ENCODE data around the gene NDUFB7.
"Not testable (repeated sequence)": the region's sequence is repeated elsewhere in the genome, so short reads cannot be mapped to it uniquely, and the experiment has no call there.

Gene NDUFB7

DNA sequence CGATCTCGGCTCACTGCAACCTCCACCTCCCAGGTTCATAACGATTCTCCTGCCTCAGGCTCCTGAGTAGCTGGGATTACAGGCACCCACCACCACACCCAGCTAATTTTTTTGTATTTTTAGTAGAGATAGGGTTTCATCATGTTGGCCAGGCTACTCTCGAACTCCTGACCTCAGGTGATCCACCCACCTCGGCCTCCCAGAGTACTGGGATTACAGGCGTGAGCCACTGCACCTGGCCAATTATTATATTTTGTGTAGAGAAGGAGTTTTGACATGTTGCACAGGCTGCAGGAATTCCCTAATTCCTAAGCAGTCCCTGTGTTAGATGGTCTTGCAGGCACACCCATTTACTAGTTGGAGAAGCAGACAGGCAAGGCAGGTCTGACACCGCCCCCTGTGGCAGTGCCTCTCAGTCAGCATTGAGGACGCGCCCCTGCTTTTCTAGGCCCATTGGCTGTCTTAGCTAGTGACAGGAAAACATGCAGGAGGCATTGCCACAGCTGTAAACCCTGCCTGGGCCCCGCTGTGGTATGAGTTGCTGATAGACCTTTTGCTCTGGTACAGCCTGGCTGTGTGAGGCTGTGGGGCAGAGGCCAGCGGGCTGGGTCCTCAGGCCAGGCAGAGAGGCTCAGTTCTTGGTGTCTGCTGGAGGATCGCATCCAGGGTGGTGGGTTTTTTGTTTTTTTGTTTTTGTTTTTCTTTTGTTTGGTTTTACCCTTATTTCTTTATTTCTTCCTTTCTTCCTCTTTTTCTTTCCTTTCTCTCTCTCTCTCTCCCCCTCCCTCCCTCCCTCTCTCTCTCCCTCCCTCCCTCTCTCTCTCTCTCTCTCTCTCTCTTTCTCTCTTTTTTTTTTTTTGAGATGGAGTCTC, 20.5 kb downstream of the NDUFB7 start:
- H3K4me3 ChIP-seq (ENCODE audit: low read depth, low read length); H3K27ac ChIP-seq (ENCODE audit: extremely low read depth, low read depth, low read length); H3K9me3 ChIP-seq (ENCODE audit: control insufficient read depth, insufficient read depth, low read depth, low read length); H3K4me1 ChIP-seq (ENCODE audit: control insufficient read depth, insufficient read depth, low read length); H3K36me3 ChIP-seq (ENCODE audit: control insufficient read depth in 2 of 2, insufficient read depth in 1 of 2, low read length in 2 of 2): not testable (repeated sequence)
- TF ChIP-seq ZIC2 (tag by site-specific recombination; IDR thresholded peaks at IDR 0.05) (peak; percentile 9; the same call in 1 of the 2 replicates), SCRT2 (tag by site-specific recombination; IDR thresholded peaks at IDR 0.05) (peak; percentile 19; the same call in 1 of the 2 replicates), ZBTB26 (tag by site-specific recombination; optimal IDR thresholded peaks at IDR 0.05) (peak; percentile 15), KLF9 (tag by site-specific recombination; IDR thresholded peaks at IDR 0.05; ENCODE audit: low read depth) (peak; percentile 56), ZNF2 (tag by site-specific recombination; IDR thresholded peaks at IDR 0.05) (peak; percentile 70; the same call in 1 of the 2 replicates), ZNF596 (tag by site-specific recombination; IDR thresholded peaks at IDR 0.05) (peak; percentile 73; the same call in 1 of the 2 replicates), ZBTB44 (tag by site-specific recombination; IDR thresholded peaks at IDR 0.05) (peak; percentile 17; the same call in 1 of the 2 replicates), ZNF341 (tag by site-specific recombination; IDR thresholded peaks at IDR 0.05; ENCODE audit: low read depth) (peak; percentile 19; the same call in 1 of the 2 replicates), ZNF600 (tag by site-specific recombination; IDR thresholded peaks at IDR 0.05) (peak; percentile 69; the same call in 1 of the 2 replicates), ZXDB (tag by site-specific recombination; IDR thresholded peaks at IDR 0.05) (peak; percentile 56), SP2 (tag by site-specific recombination; IDR thresholded peaks at IDR 0.05) (peak; percentile 51), TRIM28 (IDR thresholded peaks at IDR 0.05; ENCODE audit: borderline replicate concordance, low read length) (0 out of 2 replicates have a peak, but pooled peaks have one; percentile 37), IKZF3 (tag by site-specific recombination; IDR thresholded peaks at IDR 0.05) (peak; percentile 41), KLF1 (tag by site-specific recombination; IDR thresholded peaks at IDR 0.05) (peak; percentile 87; the same call in 1 of the 2 replicates), GLIS1 (tag by site-specific recombination; IDR thresholded peaks at IDR 0.05) (peak; percentile 67; the same call in 1 of the 2 replicates), ZNF366 (tag by site-specific recombination; conservative IDR thresholded peaks at IDR 0.05) (peak; percentile 64)
- TF ChIP-seq, protein P1, sequence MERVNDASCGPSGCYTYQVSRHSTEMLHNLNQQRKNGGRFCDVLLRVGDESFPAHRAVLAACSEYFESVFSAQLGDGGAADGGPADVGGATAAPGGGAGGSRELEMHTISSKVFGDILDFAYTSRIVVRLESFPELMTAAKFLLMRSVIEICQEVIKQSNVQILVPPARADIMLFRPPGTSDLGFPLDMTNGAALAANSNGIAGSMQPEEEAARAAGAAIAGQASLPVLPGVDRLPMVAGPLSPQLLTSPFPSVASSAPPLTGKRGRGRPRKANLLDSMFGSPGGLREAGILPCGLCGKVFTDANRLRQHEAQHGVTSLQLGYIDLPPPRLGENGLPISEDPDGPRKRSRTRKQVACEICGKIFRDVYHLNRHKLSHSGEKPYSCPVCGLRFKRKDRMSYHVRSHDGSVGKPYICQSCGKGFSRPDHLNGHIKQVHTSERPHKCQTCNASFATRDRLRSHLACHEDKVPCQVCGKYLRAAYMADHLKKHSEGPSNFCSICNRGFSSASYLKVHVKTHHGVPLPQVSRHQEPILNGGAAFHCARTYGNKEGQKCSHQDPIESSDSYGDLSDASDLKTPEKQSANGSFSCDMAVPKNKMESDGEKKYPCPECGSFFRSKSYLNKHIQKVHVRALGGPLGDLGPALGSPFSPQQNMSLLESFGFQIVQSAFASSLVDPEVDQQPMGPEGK (tag by site-specific recombination; IDR thresholded peaks at IDR 0.05), result peak; percentile 46; the same call in 1 of the 2 replicates
- TF ChIP-seq, protein P2, sequence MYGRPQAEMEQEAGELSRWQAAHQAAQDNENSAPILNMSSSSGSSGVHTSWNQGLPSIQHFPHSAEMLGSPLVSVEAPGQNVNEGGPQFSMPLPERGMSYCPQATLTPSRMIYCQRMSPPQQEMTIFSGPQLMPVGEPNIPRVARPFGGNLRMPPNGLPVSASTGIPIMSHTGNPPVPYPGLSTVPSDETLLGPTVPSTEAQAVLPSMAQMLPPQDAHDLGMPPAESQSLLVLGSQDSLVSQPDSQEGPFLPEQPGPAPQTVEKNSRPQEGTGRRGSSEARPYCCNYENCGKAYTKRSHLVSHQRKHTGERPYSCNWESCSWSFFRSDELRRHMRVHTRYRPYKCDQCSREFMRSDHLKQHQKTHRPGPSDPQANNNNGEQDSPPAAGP (tag by site-specific recombination; IDR thresholded peaks at IDR 0.05), result peak; percentile 23; the same call in 1 of the 2 replicates
- TF ChIP-seq, protein P3, sequence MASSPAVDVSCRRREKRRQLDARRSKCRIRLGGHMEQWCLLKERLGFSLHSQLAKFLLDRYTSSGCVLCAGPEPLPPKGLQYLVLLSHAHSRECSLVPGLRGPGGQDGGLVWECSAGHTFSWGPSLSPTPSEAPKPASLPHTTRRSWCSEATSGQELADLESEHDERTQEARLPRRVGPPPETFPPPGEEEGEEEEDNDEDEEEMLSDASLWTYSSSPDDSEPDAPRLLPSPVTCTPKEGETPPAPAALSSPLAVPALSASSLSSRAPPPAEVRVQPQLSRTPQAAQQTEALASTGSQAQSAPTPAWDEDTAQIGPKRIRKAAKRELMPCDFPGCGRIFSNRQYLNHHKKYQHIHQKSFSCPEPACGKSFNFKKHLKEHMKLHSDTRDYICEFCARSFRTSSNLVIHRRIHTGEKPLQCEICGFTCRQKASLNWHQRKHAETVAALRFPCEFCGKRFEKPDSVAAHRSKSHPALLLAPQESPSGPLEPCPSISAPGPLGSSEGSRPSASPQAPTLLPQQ (tag by site-specific recombination; IDR thresholded peaks at IDR 0.05), result peak; percentile 75
- TF ChIP-seq, protein P4, sequence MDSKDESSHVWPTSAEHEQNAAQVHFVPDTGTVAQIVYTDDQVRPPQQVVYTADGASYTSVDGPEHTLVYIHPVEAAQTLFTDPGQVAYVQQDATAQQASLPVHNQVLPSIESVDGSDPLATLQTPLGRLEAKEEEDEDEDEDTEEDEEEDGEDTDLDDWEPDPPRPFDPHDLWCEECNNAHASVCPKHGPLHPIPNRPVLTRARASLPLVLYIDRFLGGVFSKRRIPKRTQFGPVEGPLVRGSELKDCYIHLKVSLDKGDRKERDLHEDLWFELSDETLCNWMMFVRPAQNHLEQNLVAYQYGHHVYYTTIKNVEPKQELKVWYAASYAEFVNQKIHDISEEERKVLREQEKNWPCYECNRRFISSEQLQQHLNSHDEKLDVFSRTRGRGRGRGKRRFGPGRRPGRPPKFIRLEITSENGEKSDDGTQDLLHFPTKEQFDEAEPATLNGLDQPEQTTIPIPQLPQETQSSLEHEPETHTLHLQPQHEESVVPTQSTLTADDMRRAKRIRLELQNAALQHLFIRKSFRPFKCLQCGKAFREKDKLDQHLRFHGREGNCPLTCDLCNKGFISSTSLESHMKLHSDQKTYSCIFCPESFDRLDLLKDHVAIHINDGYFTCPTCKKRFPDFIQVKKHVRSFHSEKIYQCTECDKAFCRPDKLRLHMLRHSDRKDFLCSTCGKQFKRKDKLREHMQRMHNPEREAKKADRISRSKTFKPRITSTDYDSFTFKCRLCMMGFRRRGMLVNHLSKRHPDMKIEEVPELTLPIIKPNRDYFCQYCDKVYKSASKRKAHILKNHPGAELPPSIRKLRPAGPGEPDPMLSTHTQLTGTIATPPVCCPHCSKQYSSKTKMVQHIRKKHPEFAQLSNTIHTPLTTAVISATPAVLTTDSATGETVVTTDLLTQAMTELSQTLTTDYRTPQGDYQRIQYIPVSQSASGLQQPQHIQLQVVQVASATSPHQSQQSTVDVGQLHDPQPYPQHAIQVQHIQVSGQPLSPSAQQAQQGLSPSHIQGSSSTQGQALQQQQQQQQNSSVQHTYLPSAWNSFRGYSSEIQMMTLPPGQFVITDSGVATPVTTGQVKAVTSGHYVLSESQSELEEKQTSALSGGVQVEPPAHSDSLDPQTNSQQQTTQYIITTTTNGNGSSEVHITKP (tag by site-specific recombination; IDR thresholded peaks at IDR 0.05), result peak; percentile 16; the same call in 1 of the 2 replicates
- TF ChIP-seq, protein P5, sequence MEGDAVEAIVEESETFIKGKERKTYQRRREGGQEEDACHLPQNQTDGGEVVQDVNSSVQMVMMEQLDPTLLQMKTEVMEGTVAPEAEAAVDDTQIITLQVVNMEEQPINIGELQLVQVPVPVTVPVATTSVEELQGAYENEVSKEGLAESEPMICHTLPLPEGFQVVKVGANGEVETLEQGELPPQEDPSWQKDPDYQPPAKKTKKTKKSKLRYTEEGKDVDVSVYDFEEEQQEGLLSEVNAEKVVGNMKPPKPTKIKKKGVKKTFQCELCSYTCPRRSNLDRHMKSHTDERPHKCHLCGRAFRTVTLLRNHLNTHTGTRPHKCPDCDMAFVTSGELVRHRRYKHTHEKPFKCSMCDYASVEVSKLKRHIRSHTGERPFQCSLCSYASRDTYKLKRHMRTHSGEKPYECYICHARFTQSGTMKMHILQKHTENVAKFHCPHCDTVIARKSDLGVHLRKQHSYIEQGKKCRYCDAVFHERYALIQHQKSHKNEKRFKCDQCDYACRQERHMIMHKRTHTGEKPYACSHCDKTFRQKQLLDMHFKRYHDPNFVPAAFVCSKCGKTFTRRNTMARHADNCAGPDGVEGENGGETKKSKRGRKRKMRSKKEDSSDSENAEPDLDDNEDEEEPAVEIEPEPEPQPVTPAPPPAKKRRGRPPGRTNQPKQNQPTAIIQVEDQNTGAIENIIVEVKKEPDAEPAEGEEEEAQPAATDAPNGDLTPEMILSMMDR (tag by site-specific recombination; IDR thresholded peaks at IDR 0.05), result 0 out of 2 replicates have a peak, but pooled peaks have one; percentile 58
- ChIA-PET POLR2A (interaction anchor here (2.8 kb wide), 1 partner anchor 33 kb away, joined by 14 read pairs; the partner anchor contains the start of gene DNAJB1), CTCF (interaction anchor here (0.7 to 1.8 kb wide), 4 partner anchors 20 to 46 kb away, joined by 3 to 7 read pairs (median 4); partner anchors contain the start of gene NDUFB7)

Data from HEK293 (cell line).